Erythroblast (primary cell): ENCODE measurements around the gene UHRF2.

Experiments
- GATA1 ChIP-seq: IDR thresholded peaks from 2 replicates; pipeline ENCODE4 v1.6.1; 2011; ENCODE audit warnings: low read depth, mild to moderate bottlenecking, control low read depth, low read length, moderate library complexity
- POLR2A ChIP-seq: IDR thresholded peaks from 2 replicates; pipeline ENCODE4 v1.6.1; 2011; ENCODE audit warnings: mild to moderate bottlenecking, low read length

- TF ChIP-seq POLR2A (no peak), GATA1 (no peak)
Measured at GRCh38 chr9:6545017-6545691, 132.2 kb downstream of the UHRF2 start.
